ENCODE measurements around the gene ACCSL.

The ACCSL gene

DNA sequence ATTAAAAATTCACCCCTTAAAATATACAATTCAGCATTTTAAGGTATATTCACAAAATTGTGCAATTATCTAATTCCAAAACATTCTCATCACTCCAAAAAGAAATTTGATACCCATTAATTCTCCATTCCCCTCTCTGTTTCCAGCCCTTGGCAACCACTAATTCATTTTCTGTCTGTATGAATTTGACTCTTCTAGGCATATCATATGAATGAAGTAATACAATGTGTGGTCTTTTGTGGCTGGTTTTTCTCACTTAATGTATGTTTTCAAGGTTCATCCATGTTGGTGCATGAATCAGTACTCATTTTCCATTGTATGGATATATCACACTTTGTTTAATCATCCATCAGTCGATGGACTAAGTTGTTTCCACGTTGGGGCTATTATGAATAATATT, 29.0 kb upstream of the ACCSL start:
- DNase-seq = no peak

DNA sequence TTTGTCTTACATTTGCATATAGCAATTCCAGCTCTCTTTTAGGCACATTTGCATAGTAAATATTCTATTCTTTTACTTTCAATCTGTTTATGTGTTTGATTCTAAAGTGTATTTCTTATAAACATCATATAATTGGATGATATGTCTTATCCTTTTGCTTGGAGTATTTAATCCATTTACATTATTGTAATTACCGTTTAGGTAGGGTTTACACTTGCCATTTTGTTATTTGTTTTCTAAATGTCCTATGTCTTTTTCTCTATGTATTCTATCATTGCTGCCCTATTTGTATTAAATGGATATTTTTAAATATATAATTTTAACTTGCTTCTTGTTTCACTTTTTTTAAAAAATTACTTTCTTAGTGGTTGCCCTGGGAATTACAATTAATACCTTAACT, 22.8 kb upstream of the ACCSL start:
- no peak for DNase-seq

DNA sequence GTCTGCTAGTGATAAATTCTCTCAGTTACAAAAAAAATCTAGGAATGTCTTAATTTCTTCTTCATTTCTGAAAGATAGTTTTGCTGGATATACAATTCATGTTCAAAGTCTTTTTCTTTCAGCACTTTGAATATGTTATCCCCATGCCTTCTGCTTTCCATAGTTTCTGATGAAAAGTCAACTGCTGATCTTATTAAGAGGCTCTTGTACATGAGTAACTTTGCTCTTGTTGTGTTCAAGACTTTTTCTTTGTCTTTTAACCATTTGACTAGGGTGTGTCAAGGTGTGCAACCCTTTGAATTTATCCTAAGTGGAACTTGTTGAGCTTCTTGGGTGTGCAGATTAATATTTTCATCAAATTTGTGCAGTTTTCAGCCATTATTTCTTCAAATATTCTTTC, 22.1 kb upstream of the ACCSL start:
- DNase-seq = no peak

DNA sequence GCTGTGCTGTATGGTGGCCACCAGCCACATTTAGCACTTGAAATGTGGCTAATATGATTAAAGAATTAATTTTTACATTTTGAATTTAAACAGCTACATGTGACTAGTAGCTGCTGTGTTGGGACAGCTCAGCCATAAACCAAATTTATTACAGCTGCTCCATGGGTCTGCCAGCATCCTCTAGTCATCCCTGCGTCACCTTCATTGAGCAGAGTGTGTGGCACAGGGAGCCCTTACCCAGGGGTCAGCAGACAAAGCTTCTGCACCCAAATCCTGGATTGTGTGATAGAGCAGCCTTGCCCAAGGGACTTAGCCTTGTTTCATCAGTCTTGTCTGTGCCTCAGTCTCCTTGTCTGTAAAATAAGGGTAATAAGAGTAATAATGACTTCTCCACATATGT, 19.4 kb upstream of the ACCSL start:
- no peak for DNase-seq

DNA sequence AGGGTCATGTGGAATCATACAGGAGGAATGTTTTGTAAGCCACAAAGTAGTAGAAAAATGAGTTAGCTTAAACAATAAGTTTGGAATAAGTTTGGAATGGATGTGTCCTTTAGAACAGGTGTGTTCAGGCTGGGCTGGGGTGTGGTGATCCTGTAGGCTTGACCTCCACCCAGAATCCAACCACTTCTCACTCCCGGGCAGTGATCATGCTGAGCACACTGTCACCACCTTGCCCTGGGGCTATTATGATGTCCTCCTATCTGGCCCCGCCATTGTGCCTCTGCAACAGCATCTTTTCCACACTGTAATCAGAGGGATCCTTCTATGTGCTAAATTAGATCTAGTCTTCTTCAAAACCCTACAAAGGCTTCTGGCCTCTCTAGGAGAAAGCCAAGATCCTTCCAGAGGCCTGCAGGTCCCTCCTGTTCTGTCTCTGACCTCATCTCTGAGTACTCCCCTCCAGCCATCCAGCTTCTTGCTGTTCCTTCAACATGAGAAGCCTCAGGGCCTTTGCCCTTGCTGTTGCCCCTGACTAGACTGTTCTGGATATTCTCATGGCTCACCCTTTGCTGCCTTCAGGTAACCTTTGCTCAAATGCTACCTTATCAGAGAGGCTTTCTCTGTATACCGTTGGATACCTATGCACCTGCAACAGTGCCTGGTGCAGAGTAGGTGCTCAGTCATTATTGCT, 18.8 kb upstream of the ACCSL start:
- DNase-seq = no peak

- DNase-seq = no peak
Observed at GRCh38 chr11:44029507-44029845, 18.3 kb upstream of the ACCSL start.

- DNase-seq = no peak
Observed at GRCh38 chr11:44029977-44030911, 17.5 kb upstream of the ACCSL start.

- no peak for DNase-seq
Observed at GRCh38 chr11:44030996-44031395, 16.8 kb upstream of the ACCSL start.

- no peak for DNase-seq
Observed at GRCh38 chr11:44031549-44031948, 16.2 kb upstream of the ACCSL start.

DNA sequence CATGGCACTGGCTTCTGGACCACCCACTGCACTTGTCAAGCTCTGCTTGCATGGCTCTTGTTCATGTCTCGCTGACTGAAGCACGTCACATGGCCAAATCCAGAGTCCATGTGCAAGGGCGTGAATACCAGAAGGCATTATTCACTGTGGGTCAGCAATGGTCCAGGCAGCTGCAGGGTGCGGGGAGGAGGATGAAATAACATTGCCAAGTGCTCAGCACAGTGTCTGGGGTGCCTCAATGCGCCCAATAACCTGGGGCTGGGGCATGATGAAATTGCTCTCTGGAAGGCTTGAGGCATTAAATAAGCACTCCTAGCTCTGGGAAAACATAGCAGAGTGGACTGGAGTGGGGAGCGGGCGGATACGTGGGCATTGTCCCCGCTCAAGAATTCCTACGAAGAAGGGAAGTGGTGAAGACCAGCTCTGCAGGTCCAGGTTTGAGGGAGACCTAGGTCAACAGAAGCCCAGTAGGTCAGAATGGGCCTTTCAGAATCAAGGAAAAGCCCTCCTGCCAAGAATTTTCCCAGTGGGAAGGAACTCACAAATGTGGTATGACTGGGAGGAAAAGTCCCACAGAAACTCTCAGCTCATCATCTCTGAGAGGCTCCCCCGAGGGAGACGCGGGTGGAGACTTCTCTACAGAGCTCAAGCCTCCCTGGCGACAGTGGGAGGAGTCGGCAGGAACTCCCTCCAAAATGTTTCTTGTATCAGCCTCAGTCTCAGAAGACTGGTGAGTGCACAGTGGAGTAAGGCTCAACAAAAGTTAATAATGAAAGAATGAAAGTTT, 15.3 kb upstream of the ACCSL start:
- no peak for DNase-seq

DNA sequence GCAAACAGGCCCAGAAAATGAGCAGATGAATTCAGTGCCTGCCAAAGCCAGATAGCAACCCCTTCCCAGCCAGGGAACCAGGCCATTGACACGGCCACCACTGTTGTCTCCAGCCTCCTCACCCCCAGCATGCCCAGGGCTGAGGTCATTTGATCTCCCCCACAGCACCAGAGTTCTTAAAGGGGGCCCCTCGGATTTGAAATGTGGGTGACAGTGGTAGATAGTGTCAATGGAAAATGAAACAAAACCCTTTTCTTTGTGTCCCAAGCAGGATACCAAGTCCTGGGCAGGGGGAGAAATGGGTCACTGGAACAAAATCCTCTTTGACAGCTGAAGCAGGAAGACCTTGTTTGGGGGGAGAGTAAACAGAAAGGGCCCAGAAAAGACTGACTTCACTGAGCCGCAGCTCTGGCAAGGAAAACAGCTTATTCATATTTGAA, 14.3 kb upstream of the ACCSL start:
- no peak for DNase-seq

DNA sequence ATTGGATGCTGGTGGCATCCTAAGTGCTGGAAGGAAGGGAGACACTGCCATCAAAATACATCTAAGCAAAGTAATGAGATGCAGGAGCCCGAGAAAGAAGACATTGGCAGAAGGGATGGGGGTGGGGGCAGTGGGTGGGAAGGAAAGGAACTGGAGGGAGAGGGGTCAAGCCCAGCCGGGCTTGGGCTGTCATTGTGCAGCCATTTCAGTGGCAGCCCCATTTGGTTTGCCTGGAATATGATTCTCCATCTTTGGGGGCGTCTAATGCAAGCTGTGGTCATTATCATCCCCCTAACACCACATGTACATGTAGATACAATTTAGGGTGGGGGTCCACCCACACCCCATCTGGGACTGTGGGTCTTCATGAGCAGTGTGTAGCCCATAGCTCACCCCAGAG, 13.9 kb upstream of the ACCSL start:
- DNase-seq = no peak

- no peak for DNase-seq
Observed at GRCh38 chr11:44034639-44035038, 13.1 kb upstream of the ACCSL start.

DNA sequence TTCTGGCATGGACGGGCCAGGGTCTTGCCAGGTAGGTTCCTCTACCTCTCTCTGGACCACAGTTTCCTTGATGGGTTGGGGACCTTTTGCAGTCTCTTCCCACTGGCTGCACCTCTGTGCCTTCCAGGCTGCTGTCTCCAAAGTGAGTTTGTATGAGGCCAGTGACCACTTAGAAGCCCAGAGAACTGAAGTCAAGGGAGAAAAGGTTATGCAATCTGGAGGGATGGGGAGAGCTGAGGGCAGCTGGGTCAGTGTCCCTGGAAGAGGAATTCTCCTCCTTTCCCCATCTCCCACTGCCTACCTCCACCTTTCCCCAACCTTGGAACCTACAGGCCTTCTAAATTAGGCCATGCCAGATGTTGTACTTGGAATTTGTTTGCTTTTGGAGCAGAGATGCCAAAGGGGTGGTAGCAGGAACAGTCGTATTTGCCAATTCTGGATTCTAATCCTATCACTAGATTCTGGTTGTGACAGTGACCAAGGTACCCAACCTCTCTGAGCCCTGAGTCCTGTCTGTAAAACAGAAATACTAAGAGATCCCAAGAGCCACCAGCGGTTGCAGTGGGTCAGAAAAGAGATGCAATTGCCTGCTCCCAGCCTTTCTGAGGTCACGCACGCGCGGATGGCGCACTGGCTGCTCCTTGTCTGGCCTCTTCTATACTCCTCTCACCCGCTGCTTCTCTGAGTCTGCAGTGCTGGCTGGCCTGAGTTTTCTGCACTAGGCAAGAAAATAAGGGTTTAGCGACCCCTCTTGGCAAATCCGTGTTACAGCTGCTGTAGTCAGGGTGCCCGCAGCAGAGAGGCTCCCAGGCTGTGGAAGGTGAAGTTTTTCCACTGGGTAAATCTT, 10.7 kb upstream of the ACCSL start:
- DNase-seq = peak; percentile 3

DNA sequence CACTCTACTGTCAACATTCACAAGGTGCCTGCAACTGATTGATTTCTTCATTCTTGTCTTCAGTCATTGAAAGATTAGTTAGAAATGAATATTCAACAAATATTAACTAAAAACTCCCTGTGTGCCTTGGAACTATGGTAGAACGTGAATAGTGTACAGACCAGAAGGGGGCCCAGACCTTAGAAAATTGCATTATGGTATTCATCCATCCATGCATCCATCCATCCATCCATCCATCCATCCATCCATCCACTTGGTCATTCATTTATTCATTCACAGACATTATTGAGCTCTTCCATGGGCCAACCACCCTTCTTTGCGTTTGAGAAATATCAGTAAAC, 10.2 kb upstream of the ACCSL start:
- DNase-seq = no peak

DNA sequence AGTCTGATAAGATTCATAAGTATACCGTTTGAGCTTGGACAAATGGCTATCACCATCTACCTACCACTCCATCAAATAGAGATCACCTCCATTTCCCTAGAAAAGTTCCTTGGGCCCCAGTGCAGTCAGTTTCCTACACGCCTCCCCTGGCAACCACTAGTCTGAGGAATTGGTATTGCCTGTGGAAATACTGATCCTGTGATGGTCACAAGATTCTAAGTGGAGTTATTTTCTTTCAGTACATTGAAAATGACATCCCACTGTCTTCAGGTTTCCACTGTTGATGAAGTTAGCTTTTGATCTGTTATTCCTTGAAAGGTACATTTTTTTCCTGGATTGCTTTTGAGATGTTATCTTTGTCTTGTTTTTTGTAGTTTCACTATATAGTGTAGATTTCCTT, 4.6 kb upstream of the ACCSL start:
- no peak for DNase-seq

DNA sequence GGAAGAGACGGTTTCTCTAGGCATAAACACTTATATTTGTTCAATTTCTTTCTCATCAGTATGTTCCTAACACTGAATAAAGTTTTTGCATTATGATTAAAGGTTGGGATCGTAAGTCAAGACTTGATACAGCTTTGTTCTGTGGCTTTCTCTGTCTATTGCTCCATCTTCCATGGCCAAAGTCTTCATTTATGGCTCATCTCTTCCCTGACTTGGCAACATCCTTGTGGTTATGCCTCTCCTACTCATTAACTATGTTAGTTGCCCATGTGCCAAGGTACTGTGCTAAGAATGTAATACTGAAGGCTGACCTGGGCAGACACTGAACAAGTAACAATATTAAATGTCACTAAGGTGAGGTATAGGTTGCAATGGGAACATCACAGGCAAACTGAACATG, 1.6 kb upstream of the ACCSL start:
- no peak for DNase-seq

DNA sequence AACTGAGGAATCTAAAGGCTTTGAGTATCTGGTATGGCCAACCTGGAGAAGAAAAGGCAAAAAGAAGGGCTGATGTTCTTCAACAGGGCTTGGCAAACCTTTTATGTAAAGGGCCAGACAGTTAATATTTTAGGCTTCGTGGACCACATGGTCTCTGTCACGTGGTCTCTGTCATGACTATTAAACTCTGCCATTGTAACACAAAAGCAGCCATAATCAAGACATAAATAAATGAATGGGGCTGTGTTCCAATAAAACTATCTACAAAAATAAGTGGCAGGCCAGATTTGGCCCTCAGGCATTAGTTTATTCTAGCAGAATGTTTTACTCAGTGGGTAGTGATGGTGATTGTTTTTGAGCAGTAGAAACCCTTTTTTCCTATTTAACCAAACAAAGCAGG, 483 bp upstream of the ACCSL start:
- no peak for DNase-seq

- no peak for DNase-seq
Observed at GRCh38 chr11:44049832-44050231, 2.1 kb downstream of the ACCSL start.

GRCh38 chr11:44051171-44051570, 3.4 kb downstream of the ACCSL start:
- no peak for DNase-seq

DNA sequence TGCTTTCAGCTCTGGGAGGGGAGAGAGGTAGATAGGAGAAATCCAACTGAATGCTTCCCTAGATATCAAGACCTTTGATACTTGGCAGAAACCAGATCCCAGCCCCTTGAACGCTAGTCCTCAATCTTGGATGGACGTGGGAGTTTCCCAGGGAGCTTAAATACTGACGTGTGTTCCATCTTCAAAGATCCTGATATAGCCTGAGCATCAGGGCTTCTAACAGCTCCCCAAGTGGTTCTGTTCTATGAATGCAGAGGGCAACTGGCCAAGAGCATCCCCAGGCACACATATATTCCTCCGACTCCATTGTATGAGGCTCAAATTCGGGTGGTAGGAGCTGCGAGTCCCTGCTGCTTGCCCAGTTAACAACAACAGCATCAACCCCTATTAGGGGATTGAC, 9.6 kb downstream of the ACCSL start:
- no peak for DNase-seq

- DNase-seq = no peak
Observed at GRCh38 chr11:44058275-44058674, 10.5 kb downstream of the ACCSL start.

- no peak for DNase-seq
Observed at GRCh38 chr11:44065161-44065661, 17.4 kb downstream of the ACCSL start.
